OCI-LY7 (cell line): ENCODE measurements around the gene MAN1B1. TPM values are rescaled to one million over a fixed set of nuclear protein-coding genes. Genes with fewer than 3 reads are reported as not detected.

Source experiments
- BruUV-seq: library from RNA; stranded (reverse); fragments of 400-500 nt; replicated peaks from 2 replicates; lab custom pipeline; 2021; lab: Mats Ljungman, UMichigan
- CTCF ChIA-PET: fragments of 300-600 bp; sonication (Branson Sonifier 250); formaldehyde crosslinking; loops from one replicate; lab custom pipeline; 2022; ENCODE audit warnings: antibody characterized with exemption; ENCODE audit not compliant: unreplicated experiment; lab: Charles Lee
- POLR2A ChIA-PET: fragments of 300-600 bp; sonication (Branson Sonifier 250); formaldehyde crosslinking; loops from one replicate; lab custom pipeline; 2022; ENCODE audit warnings: antibody characterized with exemption; lab: Charles Lee
- DNase-seq: peaks from one replicate; pipeline ENCODE4 v3.0.0-alpha.2; 2015; ENCODE audit warnings: low spot score
- H2AFZ ChIP-seq: fragments of 200-600 bp; sonication (generic), shearing (Covaris generic); 2 replicates; pipeline ENCODE4 v1.6.1; 2014; ENCODE audit warnings: mild to moderate bottlenecking, antibody characterized with exemption, low read length, moderate library complexity
- H3K27ac ChIP-seq: fragments of 200-600 bp; sonication (generic); 2 replicates; pipeline ENCODE4 v1.5.1; 2014; ENCODE audit warnings: mixed run types, low read depth, mild to moderate bottlenecking, moderate library complexity, low read length, inconsistent platforms; ENCODE audit not compliant: poor library complexity, severe bottlenecking
- H3K36me3 ChIP-seq: fragments of 200-600 bp; sonication (generic); 2 replicates; pipeline ENCODE4 v1.6.1; 2014; ENCODE audit warnings: mild to moderate bottlenecking, antibody characterized with exemption, low read length, moderate library complexity, mixed read lengths; ENCODE audit not compliant: insufficient read depth
- H3K4me1 ChIP-seq: fragments of 200-600 bp; sonication (generic); 2 replicates; pipeline ENCODE4 v1.5.1; 2014; ENCODE audit warnings: mild to moderate bottlenecking, low read length; ENCODE audit not compliant: insufficient read depth, poor library complexity, severe bottlenecking
- H3K4me2 ChIP-seq: fragments of 200-600 bp; sonication (generic); 2 replicates; pipeline ENCODE4 v1.6.1; 2014; ENCODE audit warnings: mild to moderate bottlenecking, low read length
- H3K4me3 ChIP-seq: fragments of 200-600 bp; sonication (generic); 2 replicates; pipeline ENCODE4 v1.5.1; 2014; ENCODE audit warnings: mild to moderate bottlenecking, low read depth, low read length; ENCODE audit not compliant: poor library complexity, severe bottlenecking
- H3K79me2 ChIP-seq: fragments of 200-600 bp; sonication (generic); 2 replicates; pipeline ENCODE4 v1.6.1; 2016; ENCODE audit warnings: low read depth, mild to moderate bottlenecking, low read length, moderate library complexity, mixed read lengths; ENCODE audit not compliant: insufficient read depth
- H3K9me2 ChIP-seq: fragments of 200-600 bp; sonication (generic); 2 replicates; pipeline ENCODE4 v1.6.1; 2016; ENCODE audit warnings: mild to moderate bottlenecking, low read length, mixed read lengths; ENCODE audit not compliant: insufficient read depth
- H3K9me3 ChIP-seq: fragments of 200-600 bp; sonication (generic); 2 replicates; pipeline ENCODE4 v1.6.1; 2014; ENCODE audit warnings: mild to moderate bottlenecking, mixed run types, low read length, mixed read lengths
- H4K20me1 ChIP-seq: fragments of 200-600 bp; sonication (generic); 2 replicates; pipeline ENCODE4 v1.6.1; 2014; ENCODE audit warnings: mild to moderate bottlenecking, antibody characterized with exemption, low read length, moderate library complexity, mixed read lengths; ENCODE audit not compliant: insufficient read depth
- EZH2phosphoT487 ChIP-seq: fragments of 200-600 bp; sonication (generic); IDR thresholded peaks from 2 replicates; pipeline ENCODE4 v1.6.1; 2018; ENCODE audit warnings: low read depth, borderline replicate concordance, mild to moderate bottlenecking, mixed run types, antibody characterized with exemption, low read length, moderate library complexity, mixed read lengths
- intact Hi-C: fragments of 100-400 bp; cut with micrococcal nuclease; formaldehyde crosslinking; loops from one replicate; pipeline ENCODE4 v1.10.0; 2022; ENCODE audit not compliant: unreplicated experiment
- total RNA-seq, 2 experiments: library from RNA; depleted of rRNA in 1 of 2; stranded (reverse); fragments of >200 nt in 1 of 2; shearing (Covaris generic) in 1 of 2; gene quantifications; 2 replicates each; pipeline ENCODE4 v1.2.3, GENCODE V29; 2014 to 2022
- TF ChIP-seq, protein P1 (sequence below): fragments of 200-600 bp; sonication (generic); conservative IDR thresholded peaks from 2 replicates; pipeline ENCODE4 v1.5.1; 2014; ENCODE audit warnings: mild to moderate bottlenecking, antibody characterized with exemption, low read length, moderate library complexity, mixed read lengths

Gene MAN1B1
- total RNA-seq, 2 experiments from 2014 or later = 32.7 to 43.4 TPM

DNA sequence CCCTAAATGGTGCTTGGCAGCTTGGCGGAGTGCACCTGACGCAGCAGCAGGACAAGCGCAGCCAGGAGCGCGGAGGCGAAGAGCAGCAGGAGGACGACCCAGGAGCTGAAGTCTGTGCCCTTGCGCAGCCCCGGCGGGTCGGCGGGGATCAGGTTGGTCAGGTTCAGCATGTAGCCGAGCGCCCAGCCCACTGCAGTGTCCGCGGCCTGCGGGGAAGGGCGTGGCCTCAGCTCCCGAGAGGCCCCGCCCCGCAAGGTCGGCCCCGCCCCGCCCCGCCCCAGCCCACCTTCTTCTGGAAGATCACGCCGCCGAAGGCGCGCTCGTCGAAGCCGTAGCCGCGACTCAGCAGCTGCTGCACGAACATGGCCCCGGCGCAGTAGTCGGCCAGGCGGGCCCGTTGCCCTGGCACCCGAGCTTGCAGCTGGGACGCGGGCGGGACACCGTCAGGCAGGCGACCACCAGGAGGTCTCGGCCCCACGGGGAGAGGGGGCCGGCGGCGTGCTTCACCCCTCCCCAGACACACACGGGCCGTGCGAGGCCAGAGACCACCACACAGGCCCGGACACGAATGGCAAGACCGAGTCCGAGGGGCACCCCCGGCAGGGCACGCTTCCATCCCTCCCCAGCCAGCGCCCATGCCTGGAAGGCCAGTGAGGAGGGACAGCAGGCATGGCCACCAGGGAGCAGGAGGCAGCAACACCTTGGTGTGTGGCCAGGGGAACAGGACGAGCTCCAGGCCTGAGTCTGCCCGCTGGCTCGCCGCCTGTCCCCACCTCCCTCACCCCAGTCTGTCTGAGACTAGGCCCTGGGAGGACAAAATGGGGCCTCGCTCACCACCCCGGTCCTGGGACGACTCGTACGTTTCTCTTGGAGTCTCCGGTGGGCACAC is 37.9 kb upstream of the MAN1B1 start:
- intact Hi-C loops = no loop called here
- CTCF ChIA-PET = no interaction called here
- BruUV-seq = no TSS peak
- POLR2A ChIA-PET = no interaction called here
- H4K20me1 ChIP-seq = 0 out of 2 replicates have a peak, but pooled peaks cover 3% of the 10 kb centered on the region
- H3K36me3 ChIP-seq = no peaks in the 10 kb centered on the region
- H3K79me2 ChIP-seq = no peaks in the 10 kb centered on the region
- H3K4me3 ChIP-seq = no peak overlapping the region
- H3K4me2 ChIP-seq = no peak overlapping the region
- no peak for DNase-seq
- H3K9me2 ChIP-seq = no peaks in the 10 kb centered on the region
- TF ChIP-seq, protein P1, sequence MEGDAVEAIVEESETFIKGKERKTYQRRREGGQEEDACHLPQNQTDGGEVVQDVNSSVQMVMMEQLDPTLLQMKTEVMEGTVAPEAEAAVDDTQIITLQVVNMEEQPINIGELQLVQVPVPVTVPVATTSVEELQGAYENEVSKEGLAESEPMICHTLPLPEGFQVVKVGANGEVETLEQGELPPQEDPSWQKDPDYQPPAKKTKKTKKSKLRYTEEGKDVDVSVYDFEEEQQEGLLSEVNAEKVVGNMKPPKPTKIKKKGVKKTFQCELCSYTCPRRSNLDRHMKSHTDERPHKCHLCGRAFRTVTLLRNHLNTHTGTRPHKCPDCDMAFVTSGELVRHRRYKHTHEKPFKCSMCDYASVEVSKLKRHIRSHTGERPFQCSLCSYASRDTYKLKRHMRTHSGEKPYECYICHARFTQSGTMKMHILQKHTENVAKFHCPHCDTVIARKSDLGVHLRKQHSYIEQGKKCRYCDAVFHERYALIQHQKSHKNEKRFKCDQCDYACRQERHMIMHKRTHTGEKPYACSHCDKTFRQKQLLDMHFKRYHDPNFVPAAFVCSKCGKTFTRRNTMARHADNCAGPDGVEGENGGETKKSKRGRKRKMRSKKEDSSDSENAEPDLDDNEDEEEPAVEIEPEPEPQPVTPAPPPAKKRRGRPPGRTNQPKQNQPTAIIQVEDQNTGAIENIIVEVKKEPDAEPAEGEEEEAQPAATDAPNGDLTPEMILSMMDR = no peak
- no peak for TF ChIP-seq EZH2phosphoT487
- H3K9me3 ChIP-seq = no peaks in the 10 kb centered on the region
- H3K4me1 ChIP-seq = peaks cover 4% of the 10 kb centered on the region
- no peak overlapping the region for H2AFZ ChIP-seq
- H3K27ac ChIP-seq = no peak overlapping the region

DNA sequence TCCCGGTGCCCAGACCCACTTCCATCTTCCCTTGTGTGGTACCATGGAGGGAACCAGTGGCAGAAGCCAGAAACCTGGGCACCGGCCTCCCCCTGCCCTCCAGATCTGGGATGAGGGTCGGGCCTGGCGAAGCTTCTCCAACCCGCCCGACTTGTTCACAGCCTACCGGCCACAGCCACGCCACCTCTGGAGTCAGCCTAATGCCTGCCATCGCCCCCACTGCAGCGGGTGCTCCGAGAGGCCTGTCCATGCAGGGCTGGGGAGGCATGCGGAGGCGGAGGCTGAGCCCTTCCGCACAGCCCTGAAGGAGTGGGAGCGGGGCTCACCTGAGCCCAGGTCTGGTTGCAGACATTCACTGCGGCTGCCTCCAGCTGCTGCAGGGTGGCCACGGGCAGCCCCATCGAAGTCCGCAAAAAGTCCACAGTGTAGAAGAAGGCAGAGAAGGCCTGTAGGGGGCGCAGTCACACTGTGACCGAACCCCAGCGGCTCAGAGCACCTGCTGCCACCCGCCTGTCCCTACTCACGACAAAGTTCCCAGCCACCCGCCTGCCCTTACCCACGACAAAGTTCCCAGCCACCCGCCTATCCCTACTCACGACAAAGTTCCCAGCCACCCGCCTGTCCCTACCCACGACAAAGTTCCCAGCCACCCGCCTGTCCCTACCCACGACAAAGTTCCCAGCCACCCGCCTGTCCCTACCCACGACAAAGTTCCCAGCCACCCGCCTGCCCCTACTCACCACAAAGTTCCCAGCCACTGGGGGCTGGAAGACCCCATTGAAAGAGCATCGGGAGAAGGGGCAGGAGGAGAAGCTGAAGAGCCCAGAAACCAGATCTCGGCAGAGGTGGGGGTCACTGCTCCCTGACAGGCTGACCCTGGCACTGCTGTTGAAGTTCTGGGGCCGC is 37.0 kb upstream of the MAN1B1 start:
- ChIA-PET CTCF (no interaction called here), POLR2A (no interaction called here)
- peaks cover 4% of the 10 kb centered on the region for H3K4me1 ChIP-seq
- no TSS peak for BruUV-seq
- no peak overlapping the region for H3K4me2 ChIP-seq
- no peak overlapping the region for H3K27ac ChIP-seq
- 0 out of 2 replicates have a peak, but pooled peaks cover 3% of the 10 kb centered on the region for H4K20me1 ChIP-seq
- no peaks in the 10 kb centered on the region for H3K79me2 ChIP-seq
- H2AFZ ChIP-seq = no peak overlapping the region
- TF ChIP-seq EZH2phosphoT487 = no peak
- TF ChIP-seq, protein P1 = peak; percentile 71
- intact Hi-C loops = no loop called here
- H3K9me3 ChIP-seq = no peaks in the 10 kb centered on the region
- no peaks in the 10 kb centered on the region for H3K9me2 ChIP-seq
- H3K4me3 ChIP-seq = no peak overlapping the region
- H3K36me3 ChIP-seq = no peaks in the 10 kb centered on the region
- peak; percentile 62 for DNase-seq
